GM12872 (cell line): ENCODE data around the gene CYP24A1.

Source experiments
- CTCF ChIP-seq: IDR thresholded peaks from 3 replicates; pipeline ENCODE4 v1.5.1; 2011; ENCODE audit warnings: low read depth, mild to moderate bottlenecking, low read length, moderate library complexity; ENCODE audit not compliant: insufficient read depth

CYP24A1 gene

GRCh38 chr20:54217762-54218161 is 44.0 kb upstream of the CYP24A1 start:
- no peak for TF ChIP-seq CTCF

- TF ChIP-seq CTCF = no peak
Measured at GRCh38 chr20:54215157-54215789, 41.5 kb upstream of the CYP24A1 start.

GRCh38 chr20:54214566-54214965 is 40.8 kb upstream of the CYP24A1 start:
- no peak for TF ChIP-seq CTCF

- TF ChIP-seq CTCF = no peak
Measured at GRCh38 chr20:54212871-54213270, 39.1 kb upstream of the CYP24A1 start.

GRCh38 chr20:54212226-54212625 is 38.4 kb upstream of the CYP24A1 start:
- no peak for TF ChIP-seq CTCF

GRCh38 chr20:54209216-54209813 is 35.5 kb upstream of the CYP24A1 start:
- no peak for TF ChIP-seq CTCF

- TF ChIP-seq CTCF = no peak
Measured at GRCh38 chr20:54208548-54209176, 34.9 kb upstream of the CYP24A1 start.
